ENCODE results near the gene GPR158. TPM values are rescaled to one million over a fixed set of nuclear protein-coding genes. Genes with fewer than 3 reads are reported as not detected.

GPR158 gene
- total RNA-seq, 1 experiment from 2014 or later, result 0.24 TPM

- Mint-ChIP-seq H3K36me3 (ENCODE audit: insufficient read depth in 1 of 3, low read depth in 3 of 3) (no peaks in the 10 kb centered on the region), H3K4me1 (peaks cover 4 to 11% of the 10 kb centered on the region in 2 experiments; a peak in 3 of 4 replicates), H3K9me3 (no peaks in the 10 kb centered on the region), H3K27me3 (ENCODE audit: low read depth) (no peaks in the 10 kb centered on the region), H3K4me3 (no peak overlapping the region), H3K27ac (no peak overlapping the region)
- Histone ChIP-seq H3K23me2 (ENCODE audit: insufficient read length, low read depth, low read length, poor library complexity, severe bottlenecking) (no peaks in the 10 kb centered on the region), H4K20me1 (ENCODE audit: control insufficient read depth, insufficient read depth, insufficient read length) (no peaks in the 10 kb centered on the region), H2BK12ac (ENCODE audit: insufficient read length, low read depth, low read length) (no peak overlapping the region), H2AK5ac (ENCODE audit: insufficient read length, low read length) (no peak overlapping the region), H3K79me1 (ENCODE audit: insufficient read depth, low read depth, low read length, poor library complexity, severe bottlenecking) (no peaks in the 10 kb centered on the region), H3T11ph (ENCODE audit: low read length) (no peak overlapping the region), H3K4me1 (ENCODE audit: insufficient read depth, low read length) (no peaks in the 10 kb centered on the region), H4K91ac (ENCODE audit: insufficient read length, low read depth, low read length) (no peak overlapping the region), H2AFZ (ENCODE audit: low read length) (no peak overlapping the region), H4K5ac (ENCODE audit: insufficient read length, low read depth, low read length) (no peak overlapping the region), H2BK15ac (ENCODE audit: low read depth, low read length) (no peak overlapping the region), H3K79me2 (ENCODE audit: insufficient read depth, low read length) (no peaks in the 10 kb centered on the region), H3K23ac (ENCODE audit: insufficient read length, low read depth, low read length) (no peak overlapping the region), H2BK5ac (ENCODE audit: insufficient read length, low read length) (no peak overlapping the region), H3K56ac (ENCODE audit: insufficient read length, low read depth, low read length) (no peak overlapping the region), H4K8ac (replicated peaks; ENCODE audit: insufficient read length, low read depth, low read length) (no peak overlapping the region), H3K27ac (ENCODE audit: insufficient read length, low read depth, low read length) (no peak overlapping the region), H3K9me3 (ENCODE audit: control insufficient read depth, low read depth, low read length) (no peaks in the 10 kb centered on the region), H3K18ac (ENCODE audit: insufficient read length, low read depth, low read length) (no peak overlapping the region), H3K4me2 (ENCODE audit: insufficient read depth, insufficient read length, low read length) (no peak overlapping the region), H3K9ac (ENCODE audit: extremely low read depth, insufficient read length, low read length) (no peak overlapping the region), H2BK120ac (ENCODE audit: low read depth, low read length, poor library complexity, severe bottlenecking) (no peak overlapping the region), H3K14ac (ENCODE audit: insufficient read depth, low read length) (no peak overlapping the region), H3K27me3 (ENCODE audit: insufficient read depth, low read length) (no peaks in the 10 kb centered on the region), H3K4ac (ENCODE audit: low read depth, low read length) (no peak overlapping the region), H2BK20ac (ENCODE audit: low read depth, low read length, poor library complexity, severe bottlenecking) (no peak overlapping the region)
- no peak for TF ChIP-seq CTCF (conservative IDR thresholded peaks at IDR 0.05)
- WGBS (ENCODE audit: extremely low coverage, insufficient read length, low lambda C conversion rate), result 100% methylated on average over 8 of the region's 12 CpGs
- no peak for DNase-seq
Measured at GRCh38 chr10:25338271-25338670, 163.5 kb downstream of the GPR158 start.
